ENCODE measurements around the gene AP3B1. TPM values are rescaled to one million over a fixed set of nuclear protein-coding genes. Genes with fewer than 3 reads are reported as not detected.

AP3B1 gene
- total RNA-seq, 2 experiments from 2014 or later: 32.5 to 39.5 TPM

GRCh38 chr5:78215565-78215964 lies 78.9 kb downstream of the AP3B1 start:
- BruUV-seq (replicated peaks): no TSS peak
- DNase-seq (ENCODE audit: low spot score): no peak
- Histone ChIP-seq H3K4me2 (ENCODE audit: low read length) (no peak overlapping the region), H2AFZ (ENCODE audit: low read length) (no peak overlapping the region), H3K36me3 (ENCODE audit: insufficient read depth, low read length) (peaks cover 10% of the 10 kb centered on the region; the same call in 1 of the 2 replicates), H3K9me3 (ENCODE audit: low read length) (no peaks in the 10 kb centered on the region), H3K27ac (ENCODE audit: low read depth, low read length, poor library complexity, severe bottlenecking) (no peak overlapping the region), H3K9me2 (ENCODE audit: insufficient read depth, low read length) (no peaks in the 10 kb centered on the region), H3K79me2 (ENCODE audit: insufficient read depth, low read depth, low read length) (no peaks in the 10 kb centered on the region), H3K4me1 (ENCODE audit: insufficient read depth, low read length, poor library complexity, severe bottlenecking) (no peaks in the 10 kb centered on the region), H3K4me3 (ENCODE audit: low read depth, low read length, poor library complexity, severe bottlenecking) (no peak overlapping the region), H4K20me1 (ENCODE audit: insufficient read depth, low read length) (peaks cover under 1% of the 10 kb centered on the region; the same call in 1 of the 2 replicates)
- TF ChIP-seq EZH2phosphoT487 (IDR thresholded peaks at IDR 0.05; ENCODE audit: borderline replicate concordance, low read depth, low read length) (no peak), CTCF (conservative IDR thresholded peaks at IDR 0.05; ENCODE audit: low read length) (no peak)
- ChIA-PET CTCF (ENCODE audit: unreplicated experiment) (no interaction called here), POLR2A (interaction anchor here (1.0 kb wide), 1 partner anchor 18 kb away, joined by 3 read pairs; no protein-coding TSS in a partner anchor)
- intact Hi-C loops (cut with micrococcal nuclease; ENCODE audit: unreplicated experiment): no loop called here

- TF ChIP-seq CTCF (conservative IDR thresholded peaks at IDR 0.05; ENCODE audit: low read length): no peak
- no peak for TF ChIP-seq EZH2phosphoT487 (IDR thresholded peaks at IDR 0.05; ENCODE audit: borderline replicate concordance, low read depth, low read length)
- Histone ChIP-seq H3K36me3 (ENCODE audit: insufficient read depth, low read length) (peaks cover 13% of the 10 kb centered on the region; the same call in 1 of the 2 replicates), H3K9me3 (ENCODE audit: low read length) (no peaks in the 10 kb centered on the region), H3K9me2 (ENCODE audit: insufficient read depth, low read length) (no peaks in the 10 kb centered on the region), H3K4me2 (ENCODE audit: low read length) (no peak overlapping the region), H3K4me1 (ENCODE audit: insufficient read depth, low read length, poor library complexity, severe bottlenecking) (no peaks in the 10 kb centered on the region), H3K27ac (ENCODE audit: low read depth, low read length, poor library complexity, severe bottlenecking) (no peak overlapping the region), H4K20me1 (ENCODE audit: insufficient read depth, low read length) (no peaks in the 10 kb centered on the region), H3K4me3 (ENCODE audit: low read depth, low read length, poor library complexity, severe bottlenecking) (no peak overlapping the region), H2AFZ (ENCODE audit: low read length) (no peak overlapping the region), H3K79me2 (ENCODE audit: insufficient read depth, low read depth, low read length) (no peaks in the 10 kb centered on the region)
- POLR2A ChIA-PET: no interaction called here
- intact Hi-C loops (cut with micrococcal nuclease; ENCODE audit: unreplicated experiment): no loop called here
- no TSS peak for BruUV-seq (replicated peaks)
- DNase-seq (ENCODE audit: low spot score): no peak
- CTCF ChIA-PET (ENCODE audit: unreplicated experiment): no interaction called here
Observed at GRCh38 chr5:78213799-78214198, 80.7 kb downstream of the AP3B1 start.

- CTCF ChIA-PET (ENCODE audit: unreplicated experiment): no interaction called here
- H3K9me2 ChIP-seq (ENCODE audit: insufficient read depth, low read length): no peaks in the 10 kb centered on the region
- no peak for DNase-seq (ENCODE audit: low spot score)
- no peak overlapping the region for H3K4me2 ChIP-seq (ENCODE audit: low read length)
- no TSS peak for BruUV-seq (replicated peaks)
- H3K4me3 ChIP-seq (ENCODE audit: low read depth, low read length, poor library complexity, severe bottlenecking): no peak overlapping the region
- H3K4me1 ChIP-seq (ENCODE audit: insufficient read depth, low read length, poor library complexity, severe bottlenecking): no peaks in the 10 kb centered on the region
- H3K9me3 ChIP-seq (ENCODE audit: low read length): no peaks in the 10 kb centered on the region
- POLR2A ChIA-PET: no interaction called here
- TF ChIP-seq EZH2phosphoT487 (IDR thresholded peaks at IDR 0.05; ENCODE audit: borderline replicate concordance, low read depth, low read length) (no peak), CTCF (conservative IDR thresholded peaks at IDR 0.05; ENCODE audit: low read length) (no peak)
- no peak overlapping the region for H3K27ac ChIP-seq (ENCODE audit: low read depth, low read length, poor library complexity, severe bottlenecking)
- no peaks in the 10 kb centered on the region for H4K20me1 ChIP-seq (ENCODE audit: insufficient read depth, low read length)
- H3K36me3 ChIP-seq (ENCODE audit: insufficient read depth, low read length): peaks cover 29% of the 10 kb centered on the region
- no peaks in the 10 kb centered on the region for H3K79me2 ChIP-seq (ENCODE audit: insufficient read depth, low read depth, low read length)
- intact Hi-C loops (cut with micrococcal nuclease; ENCODE audit: unreplicated experiment): no loop called here
- H2AFZ ChIP-seq (ENCODE audit: low read length): no peak overlapping the region
Observed at GRCh38 chr5:78211052-78211451, 83.4 kb downstream of the AP3B1 start.

Measured in OCI-LY7 (cell line).